ENCODE data around the gene TMEM176A. TPM values are rescaled to one million over a fixed set of nuclear protein-coding genes. Genes with fewer than 3 reads are reported as not detected.

Gene TMEM176A
- total and polyA plus RNA-seq, 2 donors (not counting 1 experiment from before 2014, with no cell fraction given), result 0.12 to 14.2 TPM

DNA sequence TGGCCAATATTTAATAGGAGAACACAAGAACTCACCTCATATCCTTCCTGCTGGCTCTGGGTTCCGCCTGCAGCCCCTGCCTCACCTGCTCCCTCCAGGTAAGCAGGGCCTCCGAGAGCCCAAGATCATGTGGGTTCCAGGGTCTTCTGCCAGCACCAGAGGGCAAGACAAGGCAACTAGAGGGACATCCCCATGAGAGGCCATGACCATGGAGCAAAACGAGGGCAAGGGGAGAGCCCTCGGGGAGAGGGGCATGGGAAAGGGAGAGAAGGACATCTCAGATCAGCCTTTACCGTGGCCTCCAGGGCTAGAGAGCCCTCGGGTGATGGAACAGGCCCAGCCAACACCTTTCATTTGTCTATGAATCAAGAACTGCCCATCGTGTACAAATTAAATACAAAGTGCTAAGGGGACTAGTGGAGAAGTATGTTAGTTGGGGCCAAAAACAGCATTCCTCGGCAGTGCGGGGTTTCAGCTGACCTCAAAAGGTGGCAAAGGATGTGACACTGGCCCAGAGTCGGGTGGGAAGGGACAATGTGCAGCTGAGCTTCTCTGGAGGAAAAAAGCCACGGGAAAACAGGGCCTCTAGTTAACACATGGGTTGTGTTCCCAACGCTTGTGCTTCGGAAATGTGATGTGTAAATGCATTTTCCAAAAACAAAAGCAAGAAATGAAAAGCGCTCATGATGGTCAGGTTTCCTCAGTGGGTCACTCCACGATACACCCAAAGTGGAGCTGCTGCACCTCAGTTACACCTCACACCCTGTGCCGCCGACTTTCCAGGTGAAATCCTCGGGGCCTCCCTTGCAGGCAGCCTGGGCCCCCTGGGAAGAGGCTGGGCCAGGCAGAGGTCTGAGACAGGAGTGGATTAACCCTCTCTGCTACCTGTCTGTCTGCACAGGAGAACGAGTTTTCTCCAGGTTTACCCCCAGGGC, 53.8 kb downstream of the TMEM176A start:
- Histone ChIP-seq H3K4me2 (ENCODE audit: extremely low read depth, insufficient read depth, low read length) (no peak overlapping the region), H4K20me1 (ENCODE audit: control insufficient read depth, extremely low read depth, insufficient read depth, low read length) (no peaks in the 10 kb centered on the region), H3K4me1 (ENCODE audit: control insufficient read depth, extremely low read depth, insufficient read depth, low read length) (no peaks in the 10 kb centered on the region), H3K9ac (ENCODE audit: insufficient read depth, low read length) (no peak overlapping the region), H3K27me3 (ENCODE audit: control insufficient read depth, insufficient read depth, low read length) (no peaks in the 10 kb centered on the region), H3K4me3 (replicated peaks in 1 of 4; ENCODE audit: control extremely low read depth in 1 of 4, insufficient read depth in 1 of 4, low read depth in 3 of 4, low read length in 4 of 4) (no peak overlapping the region), H3K27ac (ENCODE audit: insufficient read depth, low read length) (no peak overlapping the region), H3K9me3 (ENCODE audit: control insufficient read depth, insufficient read depth, low read depth, low read length) (no peaks in the 10 kb centered on the region), H3K79me2 (ENCODE audit: control insufficient read depth, insufficient read depth, low read length) (no peaks in the 10 kb centered on the region), H2AFZ (ENCODE audit: low read length) (no peak overlapping the region), H3K36me3 (ENCODE audit: control insufficient read depth, insufficient read depth, low read length) (no peaks in the 10 kb centered on the region)
- no peak for DNase-seq (ENCODE audit: low read depth in 2 of 2)
- TF ChIP-seq EZH2 (IDR thresholded peaks at IDR 0.05; ENCODE audit: low read length, missing control alignments) (no peak), CTCF (conservative IDR thresholded peaks at IDR 0.05 in 1 of 2, IDR thresholded peaks at IDR 0.05 in 1 of 2; ENCODE audit: low read depth in 1 of 2, low read length in 2 of 2) (no peak)

Other genes starting within 250 kb of the TMEM176A start
- not detected in 2 replicates for gene GIMAP4, start 233.4 kb upstream of the TMEM176A start, total RNA-seq
- not detected in 2 replicates for gene GIMAP4, start 233.4 kb upstream of the TMEM176A start, polyA plus RNA-seq
- gene GIMAP6, start 168.4 kb upstream of the TMEM176A start, total RNA-seq, result under 0.01 TPM in 1 of 2 replicates, not detected in the other
- gene GIMAP6, start 168.4 kb upstream of the TMEM176A start, polyA plus RNA-seq, result not detected in 2 replicates
- gene GIMAP2, start 115.1 kb upstream of the TMEM176A start, total RNA-seq, result 13.9 and 16.2 TPM in 2 replicates
- 0.54 and 1.4 TPM in 2 replicates for gene GIMAP2, start 115.1 kb upstream of the TMEM176A start, polyA plus RNA-seq
- gene GIMAP1, start 84.2 kb upstream of the TMEM176A start, total RNA-seq, result under 0.01 TPM in 2 replicates
- 0.01 TPM in 1 of 2 replicates, not detected in the other for gene GIMAP1, start 84.2 kb upstream of the TMEM176A start, polyA plus RNA-seq
- not detected in 2 replicates for gene GIMAP5, start 63.4 kb upstream of the TMEM176A start, total RNA-seq
- gene GIMAP5, start 63.4 kb upstream of the TMEM176A start, polyA plus RNA-seq, result not detected in 2 replicates
- 26.8 and 95.3 TPM in 2 replicates for gene TMEM176B, start 405 bp upstream of the TMEM176A start, total RNA-seq
- 0.78 and 1.1 TPM in 2 replicates for gene TMEM176B, start 405 bp upstream of the TMEM176A start, polyA plus RNA-seq
- not detected in 2 replicates for gene AOC1, start 51.7 kb downstream of the TMEM176A start, total RNA-seq
- not detected in 2 replicates for gene AOC1, start 51.7 kb downstream of the TMEM176A start, polyA plus RNA-seq
- 6.1 and 6.2 TPM in 2 replicates for gene KCNH2, start 177.6 kb downstream of the TMEM176A start, total RNA-seq
- gene KCNH2, start 177.6 kb downstream of the TMEM176A start, polyA plus RNA-seq, result 0.15 and 0.20 TPM in 2 replicates
- 0.50 and 0.77 TPM in 2 replicates for gene NOS3, start 190.2 kb downstream of the TMEM176A start, total RNA-seq
- gene NOS3, start 190.2 kb downstream of the TMEM176A start, polyA plus RNA-seq, result 0.12 and 0.38 TPM in 2 replicates
- under 0.01 TPM in 1 of 2 replicates, not detected in the other for gene ATG9B, start 223.7 kb downstream of the TMEM176A start, total RNA-seq
- gene ATG9B, start 223.7 kb downstream of the TMEM176A start, polyA plus RNA-seq, result 0.03 TPM in 2 replicates
- 16.4 and 20.0 TPM in 2 replicates for gene ABCB8, start 227.7 kb downstream of the TMEM176A start, total RNA-seq
- gene ABCB8, start 227.7 kb downstream of the TMEM176A start, polyA plus RNA-seq, result 12.1 and 14.5 TPM in 2 replicates
- gene ASIC3, start 247.8 kb downstream of the TMEM176A start, total RNA-seq, result under 0.01 and 0.17 TPM in 2 replicates
- gene ASIC3, start 247.8 kb downstream of the TMEM176A start, polyA plus RNA-seq, result 0.05 and 0.07 TPM in 2 replicates